HG03575 (cell line): Measurements from ENCODE around the gene RPS6KA5.
A peak's percentile ranks its signal among the peaks of the same experiment; 100 is the strongest.
"Not testable (repeated sequence)": the region's sequence is repeated elsewhere in the genome, so short reads cannot be mapped to it uniquely, and the experiment has no call there.

ENCODE experiments used
- ATAC-seq: cut with Tn5 transposase; IDR thresholded peaks from one replicate; pipeline ENCODE4 v1.9.1; 2021; ENCODE audit not compliant: unreplicated experiment, insufficient number of reproducible peaks, low FRiP score; ENCODE audit errors: extremely low read depth

RPS6KA5 gene

DNA sequence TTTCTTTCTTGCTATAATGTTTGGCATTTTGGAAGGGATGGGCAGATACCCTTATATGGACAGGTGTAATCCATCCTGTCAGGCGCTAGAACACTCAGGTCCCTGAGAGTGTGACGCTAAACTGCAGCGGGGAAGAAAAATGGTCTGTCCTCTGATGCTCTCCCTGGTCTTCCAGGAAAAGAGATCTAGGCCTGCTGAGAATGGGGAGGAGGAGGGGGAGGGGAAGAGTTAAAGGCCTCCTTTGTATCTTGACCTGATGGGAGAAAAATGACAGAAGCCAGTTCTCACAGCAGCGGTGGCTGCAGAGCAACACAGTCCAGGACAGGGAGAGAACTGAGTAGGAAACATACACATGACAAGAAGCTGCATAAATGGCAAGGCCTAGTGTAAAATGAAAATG, 61.1 kb downstream of the RPS6KA5 start:
- ATAC-seq: no peak

- ATAC-seq: no peak
Measured at GRCh38 chr14:90996967-90997366, 63.5 kb downstream of the RPS6KA5 start.

GRCh38 chr14:90995785-90996184, 64.7 kb downstream of the RPS6KA5 start:
- ATAC-seq: no peak

GRCh38 chr14:90993792-90994191, 66.6 kb downstream of the RPS6KA5 start:
- ATAC-seq: no peak

DNA sequence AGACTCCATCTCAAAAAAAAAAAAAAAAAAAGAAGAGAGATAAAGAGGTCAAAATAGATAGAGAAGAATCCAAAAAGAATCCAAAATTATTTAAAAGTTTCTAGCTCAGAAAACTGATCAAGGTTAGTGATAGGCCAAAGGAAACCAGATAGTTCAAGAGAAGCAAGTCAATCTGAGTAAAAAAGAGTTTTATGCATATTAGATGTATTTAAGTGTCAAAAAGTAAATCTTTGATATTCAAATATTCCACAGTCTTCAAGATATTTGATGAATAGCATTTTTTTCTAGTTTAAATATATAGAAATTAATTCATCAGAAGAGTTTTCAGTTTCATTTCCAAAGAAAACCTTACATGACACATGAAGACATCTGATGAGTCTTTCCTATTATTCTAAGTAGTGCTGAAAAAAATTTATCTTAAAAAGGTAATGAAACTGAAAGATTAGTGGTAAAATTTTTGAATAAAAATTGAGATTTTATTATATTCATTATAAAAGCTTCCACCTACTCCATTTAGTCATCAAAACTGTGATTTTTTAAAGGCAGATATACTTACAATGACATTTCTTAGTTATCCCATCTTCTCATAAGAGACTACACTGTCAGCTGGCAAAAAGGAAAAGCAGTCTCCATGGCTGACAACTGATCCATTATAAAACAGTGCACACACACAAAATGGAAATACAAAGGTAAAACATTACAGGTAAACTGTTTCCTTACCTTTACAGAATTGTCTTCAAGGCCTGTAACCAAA, 68.6 kb downstream of the RPS6KA5 start:
- no peak for ATAC-seq

- ATAC-seq: no peak
Measured at GRCh38 chr14:90990141-90990540, 70.3 kb downstream of the RPS6KA5 start.

GRCh38 chr14:90987140-90987539, 73.3 kb downstream of the RPS6KA5 start:
- ATAC-seq: no peak

DNA sequence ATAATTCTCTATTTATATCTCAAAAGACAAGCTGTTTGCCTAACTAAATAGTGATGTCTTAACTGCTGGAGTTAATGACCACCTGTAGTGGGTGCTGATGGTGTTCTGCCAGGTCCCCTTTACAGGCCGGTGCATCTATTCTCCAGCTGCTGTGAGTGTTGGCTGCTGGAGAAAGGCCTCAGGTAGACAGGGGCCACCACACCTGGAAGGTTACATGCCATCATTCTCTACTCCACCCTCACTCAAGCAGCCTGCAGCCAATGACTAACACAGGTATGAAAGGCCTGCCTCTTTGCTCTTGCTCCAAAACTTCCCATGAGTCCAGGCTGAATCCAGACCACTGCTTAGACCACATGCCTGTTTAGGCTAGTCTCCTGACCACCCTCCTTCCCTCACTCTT, 73.9 kb downstream of the RPS6KA5 start:
- ATAC-seq: no peak

DNA sequence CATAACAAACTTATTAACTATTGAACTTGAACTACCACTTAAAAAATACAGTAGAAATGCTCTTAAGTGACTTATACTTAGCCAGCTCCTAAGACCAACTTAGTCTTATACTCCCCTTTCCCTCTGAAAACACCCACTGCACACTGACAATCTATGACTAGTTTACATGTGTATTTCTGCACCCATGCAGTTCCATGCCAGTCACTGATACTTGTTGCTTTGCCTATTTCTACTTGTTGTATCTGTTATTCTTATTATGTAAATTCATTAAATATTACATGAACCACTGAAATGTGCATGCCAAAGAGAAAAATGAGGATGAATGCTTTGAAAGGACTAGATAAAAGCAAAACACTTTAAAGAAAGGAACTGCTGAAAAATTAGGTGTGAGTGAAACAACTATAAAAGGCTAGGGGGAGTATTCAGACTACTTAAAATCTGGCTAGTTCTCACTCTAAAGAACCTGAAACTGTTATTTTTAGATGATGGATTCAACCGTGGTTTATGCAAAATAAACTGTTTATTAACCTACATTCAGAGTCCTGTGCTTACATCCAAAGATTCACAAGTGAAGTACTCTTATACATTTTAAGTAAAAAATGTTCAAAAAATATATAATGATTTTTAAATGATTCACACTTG, 74.7 kb downstream of the RPS6KA5 start:
- ATAC-seq: peak; percentile 71

GRCh38 chr14:90983560-90983959, 76.9 kb downstream of the RPS6KA5 start:
- ATAC-seq: no peak

GRCh38 chr14:90981636-90982035, 78.8 kb downstream of the RPS6KA5 start:
- no peak for ATAC-seq

- ATAC-seq: not testable (repeated sequence)
Measured at GRCh38 chr14:90980636-90981035, 79.8 kb downstream of the RPS6KA5 start.

DNA sequence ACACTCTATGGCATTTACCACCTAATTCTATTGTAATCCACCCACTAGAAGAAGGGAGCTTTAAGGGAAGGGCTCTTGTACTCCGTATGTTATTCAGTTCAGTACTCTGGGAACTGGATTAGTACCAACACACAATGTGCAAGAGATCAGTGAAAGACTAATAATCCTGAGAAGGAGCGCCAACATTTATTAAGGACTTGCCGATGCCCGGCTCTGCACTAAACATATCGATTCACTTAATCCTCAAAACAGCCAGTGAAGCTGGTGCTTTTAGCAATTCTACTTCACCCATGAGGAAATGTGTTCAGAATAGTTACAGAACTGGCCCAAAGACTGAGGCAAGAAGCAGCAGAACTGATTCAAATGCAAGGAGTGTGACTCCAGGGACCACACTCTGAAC, 80.9 kb downstream of the RPS6KA5 start:
- ATAC-seq: no peak

- no peak for ATAC-seq
Measured at GRCh38 chr14:90976101-90976500, 84.3 kb downstream of the RPS6KA5 start.

DNA sequence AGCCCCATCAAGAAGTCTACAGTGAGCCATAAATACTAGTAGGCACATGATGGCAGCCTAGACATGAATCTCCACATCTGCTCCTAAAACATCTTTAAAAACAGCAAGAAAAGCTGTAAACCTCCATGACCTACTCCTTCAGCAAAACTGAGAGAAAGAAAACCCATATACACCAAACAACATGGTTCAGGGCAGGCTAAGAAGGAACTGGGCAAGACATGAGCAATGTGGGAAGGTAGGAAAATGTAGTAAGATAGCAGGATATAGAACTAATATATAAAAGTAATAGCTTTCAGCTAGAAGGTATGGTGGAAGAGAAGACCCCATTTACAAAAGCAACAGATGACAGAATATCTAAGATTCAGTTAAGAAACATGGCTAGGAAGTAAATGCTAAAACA, 88.8 kb downstream of the RPS6KA5 start:
- no peak for ATAC-seq

DNA sequence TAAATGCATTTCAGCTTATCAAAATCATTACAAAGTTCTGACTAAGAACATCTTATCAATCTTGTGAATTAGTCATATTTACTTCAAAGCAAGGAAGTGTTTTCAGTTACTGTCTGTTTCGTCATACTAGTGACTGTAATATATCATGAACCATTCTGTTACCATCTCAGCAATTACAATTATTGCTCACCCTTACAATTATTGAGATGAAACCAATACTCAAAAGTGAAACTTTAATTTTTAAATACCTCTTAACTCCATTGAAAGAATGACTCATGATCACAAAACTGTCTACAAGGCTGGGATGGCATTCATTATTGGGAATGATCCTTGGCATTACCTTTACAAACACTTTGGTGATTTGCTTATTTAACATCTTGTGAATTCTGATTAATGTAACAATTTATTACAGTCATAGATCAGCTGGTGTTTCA, 90.3 kb downstream of the RPS6KA5 start:
- ATAC-seq: no peak

GRCh38 chr14:90969531-90970166, 90.8 kb downstream of the RPS6KA5 start:
- ATAC-seq: no peak

GRCh38 chr14:90968025-90968424, 92.4 kb downstream of the RPS6KA5 start:
- no peak for ATAC-seq

DNA sequence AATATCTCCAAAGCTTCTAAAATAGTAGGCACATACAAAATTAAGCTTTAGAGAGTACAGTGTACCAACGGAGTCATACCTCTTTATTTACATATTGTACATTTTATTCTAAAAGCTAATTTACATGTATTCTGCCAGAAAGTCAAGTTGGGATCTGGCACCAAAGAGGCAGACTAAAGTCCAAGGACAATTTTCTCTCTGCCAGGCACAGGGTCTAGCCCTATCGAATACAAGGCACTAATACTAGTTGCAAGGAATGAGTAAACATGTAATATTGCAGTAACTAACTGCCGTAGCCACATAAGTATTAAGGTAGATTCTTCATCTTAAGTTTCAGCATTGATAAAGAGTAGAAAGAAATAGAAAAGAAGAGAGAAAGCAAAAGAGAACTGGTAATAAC, 93.9 kb downstream of the RPS6KA5 start:
- no peak for ATAC-seq

- no peak for ATAC-seq
Measured at GRCh38 chr14:90965765-90966164, 94.7 kb downstream of the RPS6KA5 start.
